Trophoblast cell (in vitro differentiated cells and primary cell): ENCODE results near the gene C1QTNF9B.

Experiments
- DNase-seq, 2 donors: peaks; one replicate each; pipeline ENCODE4 v3.0.0-alpha.2; 2016
- H2AFZ ChIP-seq: 2 replicates; pipeline ENCODE4 v1.6.1; 2013; ENCODE audit warnings: low read length, moderate library complexity, mild to moderate bottlenecking; ENCODE audit not compliant: insufficient read depth, poor library complexity
- H2AK5ac ChIP-seq: 2 replicates; pipeline ENCODE4 v1.6.1; 2013; ENCODE audit warnings: mild to moderate bottlenecking, low read length
- H2BK120ac ChIP-seq: 2 replicates; pipeline ENCODE4 v1.6.1; 2013; ENCODE audit warnings: low read length, mild to moderate bottlenecking, moderate library complexity; ENCODE audit not compliant: insufficient read depth, poor library complexity
- H2BK12ac ChIP-seq: 2 replicates; pipeline ENCODE4 v1.6.1; 2013; ENCODE audit warnings: mild to moderate bottlenecking, low read length, moderate library complexity
- H2BK5ac ChIP-seq: 2 replicates; pipeline ENCODE4 v1.6.1; 2013; ENCODE audit warnings: low read length, low read depth, moderate library complexity, mild to moderate bottlenecking; ENCODE audit not compliant: poor library complexity
- H3K14ac ChIP-seq: 2 replicates; pipeline ENCODE4 v1.6.1; 2013; ENCODE audit warnings: mild to moderate bottlenecking, low read length
- H3K18ac ChIP-seq: 2 replicates; pipeline ENCODE4 v1.6.1; 2013; ENCODE audit warnings: mild to moderate bottlenecking, low read length
- H3K23ac ChIP-seq: 2 replicates; pipeline ENCODE4 v1.6.1; 2013; ENCODE audit warnings: low read length
- H3K27ac ChIP-seq: 2 replicates; pipeline ENCODE4 v1.5.1; 2013; ENCODE audit warnings: low read depth, mild to moderate bottlenecking, inconsistent platforms, low read length, moderate library complexity
- H3K27me3 ChIP-seq: 2 replicates; pipeline ENCODE4 v1.6.1; 2013; ENCODE audit warnings: inconsistent platforms, mild to moderate bottlenecking, low read length, moderate library complexity; ENCODE audit not compliant: insufficient read depth
- H3K36me3 ChIP-seq, 2 experiments: 1 replicate in 1 of 2; 2 replicates in 1 of 2; pipeline ENCODE4 v1.6.1; 2013; ENCODE audit warnings: low read length in 2 of 2, mild to moderate bottlenecking in 2 of 2, moderate library complexity in 1 of 2; ENCODE audit not compliant: insufficient read depth in 2 of 2, control insufficient read depth in 1 of 2
- H3K4ac ChIP-seq: 2 replicates; pipeline ENCODE4 v1.6.1; 2013; ENCODE audit warnings: low read depth, mild to moderate bottlenecking, low read length, moderate library complexity
- H3K4me1 ChIP-seq, 2 experiments: 1 replicate in 1 of 2; 2 replicates in 1 of 2; pipeline ENCODE4 v1.6.1; 2013; ENCODE audit warnings: low read length in 2 of 2, mild to moderate bottlenecking in 2 of 2, moderate library complexity in 1 of 2; ENCODE audit not compliant: insufficient read depth in 2 of 2, control insufficient read depth in 1 of 2
- H3K4me2 ChIP-seq: 2 replicates; pipeline ENCODE4 v1.6.1; 2013; ENCODE audit warnings: inconsistent platforms, mild to moderate bottlenecking, low read length, moderate library complexity
- H3K4me3 ChIP-seq: 2 replicates; pipeline ENCODE4 v1.5.1; 2013; ENCODE audit warnings: mild to moderate bottlenecking, low read depth, low read length, inconsistent platforms
- H3K79me1 ChIP-seq: one replicate; pipeline ENCODE4 v1.6.1; 2013; ENCODE audit warnings: low read length
- H3K79me2 ChIP-seq: 2 replicates; pipeline ENCODE4 v1.6.1; 2013; ENCODE audit warnings: low read length, mild to moderate bottlenecking; ENCODE audit not compliant: control insufficient read depth, insufficient read depth, poor library complexity
- H3K9ac ChIP-seq: 2 replicates; pipeline ENCODE4 v1.6.1; 2013; ENCODE audit warnings: mild to moderate bottlenecking, low read length
- H3K9me3 ChIP-seq: 2 replicates; pipeline ENCODE4 v1.6.1; 2013; ENCODE audit warnings: low read depth, mild to moderate bottlenecking, control low read depth, inconsistent platforms, low read length; ENCODE audit not compliant: insufficient read depth
- H4K12ac ChIP-seq: 2 replicates; pipeline ENCODE4 v1.6.1; 2013; ENCODE audit warnings: low read depth, mild to moderate bottlenecking, low read length, moderate library complexity
- H4K8ac ChIP-seq: 2 replicates; pipeline ENCODE4 v1.6.1; 2013; ENCODE audit warnings: low read depth, mild to moderate bottlenecking, low read length, moderate library complexity
- H4K91ac ChIP-seq: one replicate; pipeline ENCODE4 v1.6.1; 2013; ENCODE audit warnings: low read depth, mild to moderate bottlenecking, low read length, moderate library complexity
- WGBS: extraction: QIAGEN DNeasy Blood & Tissue Kit; methylation state at CpG from one replicate; pipeline ENCODE4 v1.1.7; 2013; ENCODE audit warnings: missing lambda C conversion rate; ENCODE audit not compliant: insufficient read length, insufficient coverage; ENCODE audit errors: extremely low coverage; 5-methylcytosine and 5-hydroxymethylcytosine counted together

Gene C1QTNF9B

GRCh38 chr13:23918208-23918607 lies 20.9 kb upstream of the C1QTNF9B start:
- H3K36me3 ChIP-seq, result no peaks in the 10 kb centered on the region
- no peak overlapping the region for H3K9ac ChIP-seq
- H3K27ac ChIP-seq, result no peak overlapping the region
- no peak overlapping the region for H4K8ac ChIP-seq
- H3K4ac ChIP-seq, result no peak overlapping the region
- H3K79me1 ChIP-seq, result no peaks in the 10 kb centered on the region
- no peak overlapping the region for H3K4me3 ChIP-seq
- no peak overlapping the region for H2BK12ac ChIP-seq
- no peaks in the 10 kb centered on the region for H3K27me3 ChIP-seq
- H3K9me3 ChIP-seq, result no peaks in the 10 kb centered on the region
- no peak for DNase-seq
- H3K4me1 ChIP-seq, result no peaks in the 10 kb centered on the region
- H3K4me2 ChIP-seq, result no peak overlapping the region
- H4K91ac ChIP-seq, result no peak overlapping the region
- WGBS, result no CpG with 5 or more reads among the region's 2 CpGs
- no peak overlapping the region for H2BK120ac ChIP-seq
- H3K18ac ChIP-seq, result no peak overlapping the region
- H3K23ac ChIP-seq, result no peak overlapping the region
- H3K79me2 ChIP-seq, result no peaks in the 10 kb centered on the region
- H4K12ac ChIP-seq, result no peak overlapping the region
- H2AK5ac ChIP-seq, result no peak overlapping the region
- H2BK5ac ChIP-seq, result no peak overlapping the region
- H3K14ac ChIP-seq, result no peak overlapping the region
- no peak overlapping the region for H2AFZ ChIP-seq

GRCh38 chr13:23915308-23915707 lies 18.0 kb upstream of the C1QTNF9B start:
- no peak overlapping the region for H2BK12ac ChIP-seq
- H3K9ac ChIP-seq, result no peak overlapping the region
- H3K79me2 ChIP-seq, result no peaks in the 10 kb centered on the region
- H4K12ac ChIP-seq, result no peak overlapping the region
- H3K4me1 ChIP-seq, result no peaks in the 10 kb centered on the region
- no peak overlapping the region for H3K18ac ChIP-seq
- no peak overlapping the region for H2BK5ac ChIP-seq
- H3K4me3 ChIP-seq, result no peak overlapping the region
- H3K27ac ChIP-seq, result no peak overlapping the region
- no CpG with 5 or more reads among the region's 3 CpGs for WGBS
- no peak overlapping the region for H4K8ac ChIP-seq
- H3K79me1 ChIP-seq, result no peaks in the 10 kb centered on the region
- no peak overlapping the region for H3K14ac ChIP-seq
- no peak overlapping the region for H3K23ac ChIP-seq
- no peaks in the 10 kb centered on the region for H3K27me3 ChIP-seq
- H2AFZ ChIP-seq, result no peak overlapping the region
- no peak overlapping the region for H3K4me2 ChIP-seq
- no peak overlapping the region for H3K4ac ChIP-seq
- DNase-seq, result no peak
- no peak overlapping the region for H4K91ac ChIP-seq
- no peaks in the 10 kb centered on the region for H3K36me3 ChIP-seq
- H3K9me3 ChIP-seq, result no peaks in the 10 kb centered on the region
- H2BK120ac ChIP-seq, result no peak overlapping the region
- no peak overlapping the region for H2AK5ac ChIP-seq

GRCh38 chr13:23912469-23912868 lies 15.2 kb upstream of the C1QTNF9B start:
- Histone ChIP-seq H4K8ac (no peak overlapping the region), H3K23ac (no peak overlapping the region), H3K79me1 (no peaks in the 10 kb centered on the region), H3K4me2 (no peak overlapping the region), H3K4me3 (no peak overlapping the region), H4K12ac (no peak overlapping the region), H3K4ac (no peak overlapping the region), H3K27me3 (no peaks in the 10 kb centered on the region), H2AK5ac (no peak overlapping the region), H2BK120ac (no peak overlapping the region), H3K79me2 (no peaks in the 10 kb centered on the region), H3K9me3 (no peaks in the 10 kb centered on the region), H3K36me3 (no peaks in the 10 kb centered on the region), H2BK5ac (no peak overlapping the region), H3K18ac (no peak overlapping the region), H2AFZ (no peak overlapping the region), H3K4me1 (no peaks in the 10 kb centered on the region), H4K91ac (no peak overlapping the region), H3K9ac (no peak overlapping the region), H2BK12ac (no peak overlapping the region), H3K27ac (no peak overlapping the region), H3K14ac (no peak overlapping the region)
- no CpG with 5 or more reads among the region's 1 CpG for WGBS
- DNase-seq, result no peak

- Histone ChIP-seq H3K4me2 (no peak overlapping the region), H3K27me3 (no peaks in the 10 kb centered on the region), H3K9me3 (no peaks in the 10 kb centered on the region), H3K14ac (no peak overlapping the region), H4K91ac (no peak overlapping the region), H2BK5ac (no peak overlapping the region), H3K9ac (no peak overlapping the region), H4K8ac (no peak overlapping the region), H3K27ac (no peak overlapping the region), H3K4me3 (no peak overlapping the region), H3K18ac (no peak overlapping the region), H3K4ac (no peak overlapping the region), H3K79me1 (no peaks in the 10 kb centered on the region), H2AFZ (no peak overlapping the region), H2AK5ac (no peak overlapping the region), H4K12ac (no peak overlapping the region), H2BK12ac (no peak overlapping the region), H3K36me3 (no peaks in the 10 kb centered on the region), H3K23ac (no peak overlapping the region), H3K79me2 (no peaks in the 10 kb centered on the region), H2BK120ac (no peak overlapping the region), H3K4me1 (no peaks in the 10 kb centered on the region)
- peak in 1 of 2 donors; percentile 71 for DNase-seq
Observed at GRCh38 chr13:23909606-23910005, 12.3 kb upstream of the C1QTNF9B start.
